Measurements from ENCODE around the gene PCDHA1.

DNA sequence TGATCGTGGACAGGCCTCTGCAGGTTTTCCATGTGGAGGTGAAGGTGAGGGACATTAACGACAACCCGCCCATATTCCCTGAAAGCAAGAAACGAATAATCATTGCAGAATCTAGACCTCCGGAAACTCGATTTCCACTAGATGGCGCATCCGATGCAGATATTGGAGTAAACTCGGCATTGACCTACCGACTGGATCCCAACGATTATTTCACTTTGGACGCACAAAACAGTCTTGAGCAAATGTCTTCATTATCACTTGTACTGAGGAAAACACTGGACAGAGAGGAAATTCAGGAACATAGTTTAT, 96.6 kb downstream of the PCDHA1 start:
- TF ChIP-seq, protein P1, sequence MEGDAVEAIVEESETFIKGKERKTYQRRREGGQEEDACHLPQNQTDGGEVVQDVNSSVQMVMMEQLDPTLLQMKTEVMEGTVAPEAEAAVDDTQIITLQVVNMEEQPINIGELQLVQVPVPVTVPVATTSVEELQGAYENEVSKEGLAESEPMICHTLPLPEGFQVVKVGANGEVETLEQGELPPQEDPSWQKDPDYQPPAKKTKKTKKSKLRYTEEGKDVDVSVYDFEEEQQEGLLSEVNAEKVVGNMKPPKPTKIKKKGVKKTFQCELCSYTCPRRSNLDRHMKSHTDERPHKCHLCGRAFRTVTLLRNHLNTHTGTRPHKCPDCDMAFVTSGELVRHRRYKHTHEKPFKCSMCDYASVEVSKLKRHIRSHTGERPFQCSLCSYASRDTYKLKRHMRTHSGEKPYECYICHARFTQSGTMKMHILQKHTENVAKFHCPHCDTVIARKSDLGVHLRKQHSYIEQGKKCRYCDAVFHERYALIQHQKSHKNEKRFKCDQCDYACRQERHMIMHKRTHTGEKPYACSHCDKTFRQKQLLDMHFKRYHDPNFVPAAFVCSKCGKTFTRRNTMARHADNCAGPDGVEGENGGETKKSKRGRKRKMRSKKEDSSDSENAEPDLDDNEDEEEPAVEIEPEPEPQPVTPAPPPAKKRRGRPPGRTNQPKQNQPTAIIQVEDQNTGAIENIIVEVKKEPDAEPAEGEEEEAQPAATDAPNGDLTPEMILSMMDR (IDR thresholded peaks at IDR 0.05): peak; percentile 70
- TF ChIP-seq SIN3A (IDR thresholded peaks at IDR 0.05; ENCODE audit: borderline replicate concordance, insufficient read depth, low read depth, low read length) (no peak), POLR2AphosphoS5 (IDR thresholded peaks at IDR 0.05; ENCODE audit: low read depth, low read length) (no peak)
- TF ChIP-seq, protein P2, sequence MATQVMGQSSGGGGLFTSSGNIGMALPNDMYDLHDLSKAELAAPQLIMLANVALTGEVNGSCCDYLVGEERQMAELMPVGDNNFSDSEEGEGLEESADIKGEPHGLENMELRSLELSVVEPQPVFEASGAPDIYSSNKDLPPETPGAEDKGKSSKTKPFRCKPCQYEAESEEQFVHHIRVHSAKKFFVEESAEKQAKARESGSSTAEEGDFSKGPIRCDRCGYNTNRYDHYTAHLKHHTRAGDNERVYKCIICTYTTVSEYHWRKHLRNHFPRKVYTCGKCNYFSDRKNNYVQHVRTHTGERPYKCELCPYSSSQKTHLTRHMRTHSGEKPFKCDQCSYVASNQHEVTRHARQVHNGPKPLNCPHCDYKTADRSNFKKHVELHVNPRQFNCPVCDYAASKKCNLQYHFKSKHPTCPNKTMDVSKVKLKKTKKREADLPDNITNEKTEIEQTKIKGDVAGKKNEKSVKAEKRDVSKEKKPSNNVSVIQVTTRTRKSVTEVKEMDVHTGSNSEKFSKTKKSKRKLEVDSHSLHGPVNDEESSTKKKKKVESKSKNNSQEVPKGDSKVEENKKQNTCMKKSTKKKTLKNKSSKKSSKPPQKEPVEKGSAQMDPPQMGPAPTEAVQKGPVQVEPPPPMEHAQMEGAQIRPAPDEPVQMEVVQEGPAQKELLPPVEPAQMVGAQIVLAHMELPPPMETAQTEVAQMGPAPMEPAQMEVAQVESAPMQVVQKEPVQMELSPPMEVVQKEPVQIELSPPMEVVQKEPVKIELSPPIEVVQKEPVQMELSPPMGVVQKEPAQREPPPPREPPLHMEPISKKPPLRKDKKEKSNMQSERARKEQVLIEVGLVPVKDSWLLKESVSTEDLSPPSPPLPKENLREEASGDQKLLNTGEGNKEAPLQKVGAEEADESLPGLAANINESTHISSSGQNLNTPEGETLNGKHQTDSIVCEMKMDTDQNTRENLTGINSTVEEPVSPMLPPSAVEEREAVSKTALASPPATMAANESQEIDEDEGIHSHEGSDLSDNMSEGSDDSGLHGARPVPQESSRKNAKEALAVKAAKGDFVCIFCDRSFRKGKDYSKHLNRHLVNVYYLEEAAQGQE (IDR thresholded peaks at IDR 0.05; ENCODE audit: insufficient read depth in 1 of 2, low read depth in 2 of 2, low read length in 1 of 2): no peak
